CD14-positive monocyte (primary cell): Measurements from ENCODE around the gene EDARADD. TPM values are rescaled to one million over a fixed set of nuclear protein-coding genes. Genes with fewer than 3 reads are reported as not detected.

ENCODE experiments used
- DNase-seq, 3 donors: peaks; one replicate each; pipeline ENCODE4 v3.0.0-alpha.2; 2011 to 2022
- H2AFZ ChIP-seq: 2 replicates; pipeline ENCODE4 v1.6.0; 2012; ENCODE audit warnings: mild to moderate bottlenecking, low read depth, low read length, inconsistent platforms; ENCODE audit not compliant: insufficient read depth, poor library complexity, severe bottlenecking
- H3K27ac ChIP-seq, 2 donors: 1 replicate in 1 of 2; 2 replicates in 1 of 2; pipeline ENCODE4 v1.5.1; 2012 to 2013; ENCODE audit warnings: low read length in 2 of 2, control low read depth in 1 of 2, inconsistent platforms in 1 of 2, low read depth in 1 of 2, mild to moderate bottlenecking in 1 of 2
- H3K27me3 ChIP-seq, 2 donors: one replicate each; pipeline versions ENCODE4 v1.6.0 to v1.6.1; 2011 to 2013; ENCODE audit warnings: low read length in 2 of 2; ENCODE audit not compliant: control insufficient read depth in 2 of 2, insufficient read depth in 2 of 2
- H3K36me3 ChIP-seq, 2 donors: replicated peaks in 1 of 2; 1 replicate in 1 of 2; 2 replicates in 1 of 2; pipeline versions ENCODE4 v1.5.1 to v1.6.1; 2012 to 2013; ENCODE audit warnings: low read length in 2 of 2, control low read depth in 1 of 2, inconsistent platforms in 1 of 2, mild to moderate bottlenecking in 1 of 2; ENCODE audit not compliant: insufficient read depth in 2 of 2, control insufficient read depth in 1 of 2
- H3K4me1 ChIP-seq, 2 donors: 1 replicate in 1 of 2; 2 replicates in 1 of 2; pipeline versions ENCODE4 v1.5.1 to v1.6.1; 2012 to 2013; ENCODE audit warnings: low read length in 2 of 2, control low read depth in 1 of 2, inconsistent platforms in 1 of 2, mild to moderate bottlenecking in 1 of 2, moderate library complexity in 1 of 2; ENCODE audit not compliant: insufficient read depth in 2 of 2, control insufficient read depth in 1 of 2
- H3K4me2 ChIP-seq: replicated peaks from 2 replicates; pipeline ENCODE3; 2012; ENCODE audit warnings: low read length, moderate library complexity, mild to moderate bottlenecking; ENCODE audit not compliant: poor library complexity, severe bottlenecking; ENCODE audit errors: extremely low read depth
- H3K4me3 ChIP-seq, 3 experiments: fragments of 200-600 bp in 1 of 3; sonication (generic) in 1 of 3; replicated peaks in 1 of 3; 1 replicate in 2 of 3; 2 replicates in 1 of 3; pipeline ENCODE4 v1.5.1; 2011 to 2013; ENCODE audit warnings: low read length in 3 of 3, mild to moderate bottlenecking in 3 of 3, control low read depth in 2 of 3, low read depth in 2 of 3, inconsistent platforms in 1 of 3, moderate library complexity in 1 of 3
- H3K79me2 ChIP-seq: 2 replicates; pipeline ENCODE4 v1.6.0; 2012; ENCODE audit warnings: mild to moderate bottlenecking, control low read depth, inconsistent platforms, low read length, moderate library complexity; ENCODE audit not compliant: insufficient read depth
- H3K9ac ChIP-seq: 2 replicates; pipeline ENCODE4 v1.6.0; 2017; ENCODE audit warnings: low read length, mild to moderate bottlenecking; ENCODE audit not compliant: insufficient read depth, poor library complexity, severe bottlenecking
- H3K9me3 ChIP-seq, 2 donors: replicated peaks in 1 of 2; 1 replicate in 1 of 2; 2 replicates in 1 of 2; pipeline versions ENCODE4 v1.5.1 to v1.6.1; 2012 to 2013; ENCODE audit warnings: low read length in 2 of 2, control low read depth in 1 of 2; ENCODE audit not compliant: control insufficient read depth in 1 of 2, insufficient read depth in 1 of 2
- H4K20me1 ChIP-seq: 2 replicates; pipeline ENCODE4 v1.6.0; 2012; ENCODE audit warnings: mild to moderate bottlenecking, low read length, control low read depth, moderate library complexity; ENCODE audit not compliant: insufficient read depth
- H3K27ac Mint-ChIP-seq, 7 donors: one replicate each; pipeline ENCODE4 v1.8.0; 2020; ENCODE audit warnings: mild to moderate bottlenecking in 7 of 7, mixed read lengths in 7 of 7, moderate library complexity in 6 of 7, inconsistent platforms in 2 of 7
- H3K27me3 Mint-ChIP-seq, 3 donors: one replicate each; pipeline ENCODE4 v1.8.0; 2021 to 2022; ENCODE audit warnings: low read depth in 3 of 3, mild to moderate bottlenecking in 3 of 3, mixed read lengths in 3 of 3, moderate library complexity in 3 of 3, inconsistent platforms in 1 of 3
- H3K36me3 Mint-ChIP-seq, 2 donors: one replicate each; pipeline ENCODE4 v1.8.0; 2020; ENCODE audit warnings: mixed read lengths in 2 of 2, inconsistent platforms in 1 of 2, mild to moderate bottlenecking in 1 of 2
- H3K4me1 Mint-ChIP-seq: one replicate; pipeline ENCODE4 v1.8.0; 2020; ENCODE audit warnings: mild to moderate bottlenecking, mixed read lengths
- H3K4me3 Mint-ChIP-seq, 2 donors: one replicate each; pipeline ENCODE4 v1.8.0; 2020; ENCODE audit warnings: mild to moderate bottlenecking in 2 of 2, mixed read lengths in 2 of 2, moderate library complexity in 1 of 2
- H3K9me3 Mint-ChIP-seq, 7 donors: one replicate each; pipeline ENCODE4 v1.8.0; 2020 to 2022; ENCODE audit warnings: mixed read lengths in 7 of 7, mild to moderate bottlenecking in 6 of 7, moderate library complexity in 6 of 7, inconsistent platforms in 2 of 7
- CTCF ChIP-seq: fragments of 200-600 bp; IDR thresholded peaks from one replicate; pipeline ENCODE4 v1.8.0; 2022; ENCODE audit warnings: antibody characterized with exemption, mild to moderate bottlenecking
- WGBS: methylation state at CpG from one replicate; pipeline ENCODE4 v1.1.5; 2013; ENCODE audit warnings: missing lambda C conversion rate; ENCODE audit not compliant: insufficient coverage; 5-methylcytosine and 5-hydroxymethylcytosine counted together
- intact Hi-C, 2 donors: fragments of 100-400 bp; cut with micrococcal nuclease; formaldehyde crosslinking; loops; one replicate each; pipeline versions ENCODE4 v1.15.0 to v1.15.1; 2023
- polyA plus RNA-seq, 3 donors: library from polyadenylated mRNA; depleted of rRNA in 1 of 3; unstranded in 2 of 3; stranded (reverse) in 1 of 3; fragments of 300-500 nt in 2 of 3; fragments of >200 nt in 1 of 3; fragmentation: Illumina TruSeq in 2 of 3; gene quantifications; 1 replicate in 2 of 3; 2 replicates in 1 of 3; pipeline ENCODE4 v1.2.3, GENCODE V29; 2012 to 2021

The EDARADD gene
- polyA plus RNA-seq, 3 donors, result not detected

- intact Hi-C loops, result no loop called here
- Histone ChIP-seq H3K36me3 (no peaks in the 10 kb centered on the region), H3K4me2 (no peak overlapping the region), H4K20me1 (no peaks in the 10 kb centered on the region), H3K4me3 (no peak overlapping the region), H3K4me1 (no peaks in the 10 kb centered on the region), H3K27ac (no peak overlapping the region), H3K27me3 (no peaks in the 10 kb centered on the region), H2AFZ (no peak overlapping the region), H3K9me3 (no peaks in the 10 kb centered on the region), H3K79me2 (no peaks in the 10 kb centered on the region), H3K9ac (no peak overlapping the region)
- DNase-seq, result no peak
- Mint-ChIP-seq H3K27me3 (peaks cover 0 to 3% (median 0%) of the 10 kb centered on the region in 3 donors), H3K4me1 (no peaks in the 10 kb centered on the region), H3K9me3 (no peaks in the 10 kb centered on the region), H3K4me3 (no peak overlapping the region), H3K27ac (no peak overlapping the region), H3K36me3 (no peaks in the 10 kb centered on the region)
- WGBS, result 100% methylated on average over 2 of the region's 6 CpGs
- no peak for TF ChIP-seq CTCF
Observed at GRCh38 chr1:236469466-236469865, 75.4 kb downstream of the EDARADD start.

GRCh38 chr1:236471096-236471495 lies 77.0 kb downstream of the EDARADD start:
- TF ChIP-seq CTCF, result no peak
- H3K4me2 ChIP-seq, result no peak overlapping the region
- H4K20me1 ChIP-seq, result no peaks in the 10 kb centered on the region
- Mint-ChIP-seq H3K9me3 (no peaks in the 10 kb centered on the region), H3K27me3 (peaks cover 0 to 3% (median 0%) of the 10 kb centered on the region in 3 donors), H3K4me3 (no peak overlapping the region), H3K27ac (no peak overlapping the region), H3K36me3 (no peaks in the 10 kb centered on the region), H3K4me1 (no peaks in the 10 kb centered on the region)
- H3K79me2 ChIP-seq, result no peaks in the 10 kb centered on the region
- no peak overlapping the region for H3K27ac ChIP-seq
- H3K36me3 ChIP-seq, result no peaks in the 10 kb centered on the region
- no peak overlapping the region for H2AFZ ChIP-seq
- H3K4me1 ChIP-seq, result no peaks in the 10 kb centered on the region
- H3K9ac ChIP-seq, result no peak overlapping the region
- DNase-seq, result no peak
- H3K27me3 ChIP-seq, result no peaks in the 10 kb centered on the region
- no peaks in the 10 kb centered on the region for H3K9me3 ChIP-seq
- WGBS, result 80% methylated on average over 1 of the region's 6 CpGs
- intact Hi-C loops, result no loop called here
- H3K4me3 ChIP-seq, result no peak overlapping the region
